GM12892 (cell line): ENCODE measurements around the gene CORO1C.

ENCODE experiments used
- DNase-seq: peaks from one replicate; pipeline ENCODE4 v3.0.0; 2011; ENCODE audit not compliant: insufficient read length
- FAIRE-seq: peaks from 2 replicates; lab custom pipeline; 2011; peaks lifted over from hg19 to GRCh38; lab: Jason Lieb, UNC
- POLR2A ChIP-seq: IDR thresholded peaks from 2 replicates; pipeline ENCODE4 v1.6.1; 2011; ENCODE audit warnings: low read depth, low read length, control low read depth
- POLR2AphosphoS5 ChIP-seq: IDR thresholded peaks from 2 replicates; pipeline ENCODE4 v1.6.1; 2011; ENCODE audit warnings: low read depth, low read length, control low read depth
- TAF1 ChIP-seq: IDR thresholded peaks from 2 replicates; pipeline ENCODE4 v1.6.1; 2011; ENCODE audit warnings: low read depth, mild to moderate bottlenecking, control low read depth, low read length, borderline replicate concordance

Gene CORO1C

DNA sequence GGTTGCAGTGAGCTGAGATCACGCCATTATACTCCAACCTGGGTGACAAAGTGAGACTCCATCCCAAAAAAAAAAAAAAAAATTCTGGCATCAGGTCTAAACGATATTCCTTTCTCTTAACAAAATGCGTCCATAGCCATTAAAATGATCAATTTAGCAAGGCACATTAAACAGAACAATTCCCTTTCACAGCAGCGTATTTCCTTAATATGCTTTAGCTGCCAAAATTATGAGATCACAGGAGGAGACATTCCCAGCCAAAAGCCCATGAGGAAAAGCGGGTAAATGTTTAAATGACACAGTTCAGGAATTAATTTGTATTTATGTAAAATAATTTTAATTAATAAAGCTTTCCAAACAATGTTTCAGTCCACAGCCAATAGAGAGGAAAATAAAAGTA, 54.6 kb downstream of the CORO1C start:
- DNase-seq, result no peak
- no peak for FAIRE-seq
- no peak for TF ChIP-seq POLR2AphosphoS5
- TF ChIP-seq POLR2A, result no peak
- TF ChIP-seq TAF1, result no peak

DNA sequence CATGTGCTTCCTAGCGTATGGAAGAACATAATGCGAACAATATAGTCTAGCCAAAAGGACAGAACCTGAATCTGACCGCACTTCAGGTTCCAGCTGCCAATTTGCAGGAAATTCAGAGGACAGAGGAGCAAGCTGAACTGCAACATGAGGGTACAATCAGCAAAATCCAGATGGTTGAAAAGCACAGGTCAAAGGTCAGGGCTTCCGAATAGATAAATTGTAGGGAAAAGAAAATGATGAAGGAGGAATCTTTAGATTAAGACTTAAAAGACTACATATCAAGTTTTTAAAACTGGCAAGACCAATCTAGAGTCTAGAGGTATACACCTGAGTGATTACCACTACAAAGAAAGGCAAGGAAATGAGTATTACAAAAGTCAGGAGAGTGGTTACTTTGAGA, 55.5 kb downstream of the CORO1C start:
- no peak for DNase-seq
- TF ChIP-seq POLR2A (no peak), POLR2AphosphoS5 (no peak), TAF1 (no peak)
- FAIRE-seq, result no peak

DNA sequence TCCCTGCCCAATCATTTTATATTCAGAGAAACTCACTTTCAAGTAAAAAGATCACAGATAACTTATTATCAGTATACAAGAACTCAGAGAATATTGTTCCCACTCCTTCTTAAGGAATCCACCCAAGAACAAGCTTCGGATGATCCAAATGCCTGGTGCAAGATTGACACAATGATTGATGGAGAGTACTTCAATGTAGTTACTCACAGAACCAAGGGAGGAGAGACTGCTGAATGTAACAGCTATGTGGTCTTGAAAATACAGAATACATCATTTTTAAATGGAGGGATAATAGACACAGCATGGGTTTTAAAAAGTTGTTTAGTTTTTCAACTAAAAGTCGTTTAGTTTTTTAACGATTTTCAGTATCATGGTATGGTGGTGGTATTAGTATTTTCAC, 59.3 kb downstream of the CORO1C start:
- no peak for FAIRE-seq
- DNase-seq, result no peak
- TF ChIP-seq POLR2AphosphoS5 (no peak), TAF1 (no peak), POLR2A (no peak)

DNA sequence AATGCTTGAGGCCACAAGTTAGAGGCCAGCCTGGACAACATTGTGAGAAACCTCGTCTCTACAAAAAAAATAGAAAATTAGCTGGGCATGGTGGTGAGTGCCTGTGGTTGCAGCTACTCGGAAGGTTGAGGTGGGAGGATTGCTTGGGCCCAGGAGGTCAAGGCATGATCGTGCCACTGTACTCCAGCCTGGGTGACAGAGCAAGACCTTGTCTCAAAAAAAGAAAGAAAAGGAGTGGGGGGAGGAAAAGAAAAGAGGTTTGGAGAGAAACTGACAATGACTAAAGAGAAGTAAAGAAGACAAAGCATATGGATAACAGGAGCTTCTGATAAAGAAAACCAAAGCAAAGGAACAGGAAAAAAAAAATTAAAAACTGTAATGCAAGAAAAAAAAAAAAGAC, 60.2 kb downstream of the CORO1C start:
- DNase-seq, result no peak
- no peak for FAIRE-seq
- TF ChIP-seq TAF1, result no peak
- TF ChIP-seq POLR2A, result no peak
- TF ChIP-seq POLR2AphosphoS5, result no peak

DNA sequence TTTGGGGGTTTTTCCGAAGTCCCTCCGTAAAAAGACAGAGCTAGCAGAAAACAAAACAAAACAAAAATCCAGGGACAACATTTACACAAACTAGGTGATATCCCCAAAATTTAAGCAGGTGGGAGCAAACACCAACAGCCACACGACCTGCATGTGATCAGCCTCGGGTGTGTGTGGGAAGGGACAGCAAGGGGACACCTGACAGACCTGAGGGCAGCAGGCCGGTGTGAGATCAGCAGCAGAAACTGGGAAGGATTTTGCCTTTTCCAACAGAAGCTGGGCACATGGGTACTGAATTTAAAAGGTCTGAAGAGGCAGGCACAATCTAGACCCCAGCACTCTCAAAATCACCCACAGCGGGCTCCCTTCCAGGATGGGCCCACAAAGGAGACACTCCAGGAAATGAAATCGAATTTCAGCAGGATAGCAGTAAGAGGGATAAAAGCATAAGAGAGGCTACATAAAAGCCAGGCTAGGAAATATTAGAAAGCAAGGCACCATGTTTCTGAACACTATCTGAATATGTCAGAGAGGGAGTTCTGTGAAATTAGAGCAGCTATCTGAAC, 61.2 kb downstream of the CORO1C start:
- DNase-seq (no peak), FAIRE-seq (no peak)
- TF ChIP-seq POLR2AphosphoS5 (no peak), TAF1 (no peak), POLR2A (no peak)

DNA sequence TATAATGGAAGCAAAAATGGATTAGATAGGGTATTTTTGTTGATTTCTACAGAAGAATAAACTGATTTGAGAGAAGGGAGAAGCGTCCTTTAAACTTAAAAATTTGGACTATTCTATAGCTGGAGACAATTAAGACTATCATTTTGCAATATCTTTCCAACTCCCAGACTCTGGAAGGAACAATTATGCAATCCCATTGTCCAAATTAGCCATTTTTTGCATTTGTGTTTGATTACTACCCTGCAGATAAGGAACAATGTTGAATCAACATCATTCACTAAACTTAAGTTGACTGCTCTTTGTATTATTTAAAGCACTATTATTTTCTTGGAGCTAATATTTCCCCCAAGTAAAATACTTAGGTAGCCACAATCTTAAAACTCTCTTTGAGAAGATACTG, 62.8 kb downstream of the CORO1C start:
- TF ChIP-seq TAF1 (no peak), POLR2A (no peak), POLR2AphosphoS5 (no peak)
- no peak for DNase-seq
- no peak for FAIRE-seq

DNA sequence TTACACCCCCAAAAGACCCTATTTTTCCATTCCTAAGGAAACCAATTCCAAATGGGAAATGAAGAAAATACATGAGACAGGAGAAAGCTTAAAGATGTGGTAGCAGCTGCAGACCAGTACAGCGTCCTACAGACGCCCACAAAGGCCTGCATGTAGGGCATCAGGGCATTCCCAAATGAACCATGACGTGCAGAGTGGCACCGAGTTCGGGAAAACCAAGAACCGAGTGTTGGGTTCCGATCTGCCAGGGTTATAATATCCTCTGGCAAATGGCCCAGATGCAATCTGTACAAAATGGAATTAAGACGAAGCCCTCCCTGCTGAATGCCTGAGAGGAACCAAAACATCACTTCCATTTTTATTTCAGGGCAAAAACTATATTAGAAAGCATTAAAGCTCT, 63.3 kb downstream of the CORO1C start:
- DNase-seq (no peak), FAIRE-seq (no peak)
- TF ChIP-seq TAF1 (no peak), POLR2A (no peak), POLR2AphosphoS5 (no peak)

DNA sequence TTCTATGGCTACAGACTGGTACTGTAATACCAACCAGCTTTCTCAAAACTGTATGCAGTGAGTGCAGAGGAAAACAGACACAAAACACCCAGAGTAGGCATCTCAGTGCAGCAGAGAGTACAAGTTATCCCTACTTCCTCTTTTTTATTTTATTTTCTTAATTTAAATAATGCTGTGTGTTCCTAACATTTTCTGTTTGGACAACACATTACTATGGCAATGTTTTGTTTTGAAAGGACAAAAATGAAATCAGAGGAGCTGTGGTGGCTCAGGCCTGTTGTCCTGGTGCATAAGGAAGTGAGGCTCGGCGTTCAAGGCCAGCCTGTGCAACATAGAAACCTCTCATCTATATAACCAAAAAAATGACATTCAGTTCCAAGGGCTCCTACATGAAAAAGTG, 64.0 kb downstream of the CORO1C start:
- TF ChIP-seq TAF1, result no peak
- no peak for TF ChIP-seq POLR2AphosphoS5
- no peak for TF ChIP-seq POLR2A
- no peak for FAIRE-seq
- no peak for DNase-seq

DNA sequence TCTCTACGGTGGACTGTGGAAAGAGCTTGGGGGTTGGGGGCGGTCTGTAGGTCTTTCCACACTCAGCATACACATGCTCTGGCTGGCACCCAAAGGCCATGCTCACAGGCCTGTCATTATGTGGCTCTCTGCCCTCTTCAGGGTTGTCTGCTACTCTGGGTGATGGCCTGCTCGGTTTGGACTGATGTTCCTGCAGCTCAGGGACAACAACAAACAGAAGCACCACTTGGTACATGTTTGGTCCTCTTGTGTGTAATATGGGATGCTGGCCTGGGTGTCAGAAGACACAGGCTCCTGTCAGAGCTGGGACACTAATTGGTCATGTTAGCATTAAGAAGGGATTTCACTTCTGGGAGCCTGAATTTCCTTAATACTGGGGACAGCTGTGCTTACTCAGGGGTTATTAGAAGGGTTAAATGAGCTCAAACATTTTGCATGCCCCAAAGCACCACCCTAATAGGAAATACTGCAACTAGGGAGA, 64.9 kb downstream of the CORO1C start:
- DNase-seq, result no peak
- TF ChIP-seq POLR2A (no peak), POLR2AphosphoS5 (no peak), TAF1 (no peak)
- no peak for FAIRE-seq

DNA sequence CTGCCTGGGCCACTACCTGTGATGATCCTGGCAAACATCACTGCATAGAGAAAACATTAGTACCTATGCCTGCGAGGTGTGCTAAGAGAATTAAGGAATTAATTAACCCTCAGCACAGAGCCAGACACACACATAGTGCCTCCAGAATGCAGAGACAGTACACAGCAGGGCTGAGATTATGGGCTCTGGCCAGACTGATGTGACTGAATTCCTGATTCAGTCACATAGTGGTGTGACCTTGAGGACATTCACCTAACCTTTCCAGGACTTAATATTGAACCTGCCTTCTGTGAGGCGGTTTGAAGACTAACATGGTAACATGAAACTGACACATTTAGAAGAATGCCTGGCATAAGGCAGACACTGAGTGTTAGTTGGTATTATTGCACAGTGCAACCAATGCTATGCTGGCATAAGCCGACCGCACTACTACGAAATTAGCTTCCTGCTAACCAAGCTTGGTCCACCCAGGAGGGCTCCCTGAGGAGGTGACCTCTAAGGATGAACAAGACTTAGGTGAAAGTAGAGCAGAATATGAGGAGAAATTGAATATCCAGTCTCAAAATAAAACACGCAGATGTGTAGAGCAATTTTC, 65.6 kb downstream of the CORO1C start:
- TF ChIP-seq TAF1 (no peak), POLR2A (no peak)
- FAIRE-seq, result no peak

DNA sequence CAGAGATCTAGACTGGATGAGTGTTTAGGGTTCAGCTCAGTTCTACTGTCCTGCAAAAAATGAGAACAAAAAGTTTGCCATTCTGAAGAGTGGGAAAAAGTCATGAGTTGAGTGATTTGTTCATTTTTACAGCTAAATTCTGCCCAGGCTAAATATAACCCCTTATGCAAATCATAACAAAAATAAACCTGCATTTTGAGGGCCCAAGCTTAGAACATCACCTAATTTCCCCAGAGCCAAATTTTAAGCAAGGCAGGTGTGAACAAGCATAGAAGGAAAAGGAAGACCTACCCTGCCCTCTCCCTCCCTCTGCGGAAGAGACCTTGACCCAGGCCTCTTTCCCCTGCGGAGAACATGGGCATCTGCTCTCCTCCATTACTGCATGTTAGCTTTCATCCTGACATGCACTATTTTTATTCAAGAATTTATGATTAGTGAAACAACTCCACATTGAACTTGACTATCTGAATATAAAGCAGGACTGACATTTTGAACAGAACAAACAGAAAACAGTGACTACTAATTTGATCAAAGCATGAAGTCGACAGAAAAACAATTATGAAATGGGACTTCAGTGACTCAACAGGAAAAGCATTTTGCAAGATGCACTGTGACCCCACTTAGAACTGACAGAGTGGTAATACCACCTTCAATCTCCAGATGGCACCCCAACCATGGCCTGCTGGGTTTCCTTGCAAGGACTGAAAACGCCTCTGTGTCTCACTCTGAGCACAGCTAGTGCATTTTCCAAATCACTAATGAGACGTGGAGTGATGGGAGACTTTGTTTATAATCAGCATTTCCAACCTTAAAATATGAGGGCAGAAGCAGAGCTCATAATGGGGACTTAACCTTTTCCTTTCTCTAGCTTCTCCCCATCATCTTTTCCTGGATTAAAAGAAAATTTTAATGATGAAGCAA, 66.7 kb downstream of the CORO1C start:
- no peak for DNase-seq
- FAIRE-seq, result peak; percentile 86

More for the DNA sequence above, 65.6 kb downstream of the CORO1C start:
- no peak for DNase-seq

More for the DNA sequence above, 66.7 kb downstream of the CORO1C start:
- TF ChIP-seq POLR2AphosphoS5, result no peak
- no peak for TF ChIP-seq TAF1
- TF ChIP-seq POLR2A, result no peak
